Gastrocnemius medialis (tissue), 4 donors: Measurements from ENCODE around the gene MVB12A.

Source experiments
- POLR2A ChIP-seq, 2 donors: fragments of 450-650 bp; IDR thresholded peaks; one replicate each; pipeline ENCODE4 v1.6.1; 2017; ENCODE audit warnings: antibody characterized with exemption in 2 of 2, mild to moderate bottlenecking in 2 of 2, moderate library complexity in 2 of 2
- TF ChIP-seq, protein P1 (sequence below), 5 experiments: fragments of 450-650 bp in 3 of 5; fragments of 200-600 bp in 2 of 5; sonication (generic) in 2 of 5; IDR thresholded peaks in 4 of 5; conservative IDR thresholded peaks in 1 of 5; 1 replicate in 4 of 5; 2 replicates in 1 of 5; pipeline ENCODE4 v1.5.1; 2016 to 2019; ENCODE audit warnings: antibody characterized with exemption in 5 of 5, mild to moderate bottlenecking in 3 of 5, moderate library complexity in 3 of 5

DNA sequence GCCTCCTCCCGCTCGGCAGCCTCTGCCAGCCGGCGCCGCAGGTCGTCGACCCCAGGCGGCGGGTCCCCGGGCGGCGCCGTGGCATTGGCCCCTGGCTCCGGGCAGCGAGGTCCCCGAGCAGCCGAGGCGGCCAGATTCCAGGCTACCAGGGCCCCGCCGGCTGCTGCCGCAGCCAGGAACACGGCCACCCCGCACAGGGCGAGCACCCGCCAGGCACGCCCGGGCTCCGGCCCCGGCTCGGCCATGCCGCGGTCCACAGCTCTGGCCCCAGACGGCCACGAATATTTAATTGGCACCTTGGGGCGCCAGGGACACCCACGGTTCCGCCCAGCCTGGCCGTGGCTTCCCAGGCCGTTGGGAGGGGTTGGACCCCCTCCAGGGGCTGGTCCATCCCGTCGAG lies 25.9 kb upstream of the MVB12A start, which contains the start of gene CCDC194:
- TF ChIP-seq, protein P1, sequence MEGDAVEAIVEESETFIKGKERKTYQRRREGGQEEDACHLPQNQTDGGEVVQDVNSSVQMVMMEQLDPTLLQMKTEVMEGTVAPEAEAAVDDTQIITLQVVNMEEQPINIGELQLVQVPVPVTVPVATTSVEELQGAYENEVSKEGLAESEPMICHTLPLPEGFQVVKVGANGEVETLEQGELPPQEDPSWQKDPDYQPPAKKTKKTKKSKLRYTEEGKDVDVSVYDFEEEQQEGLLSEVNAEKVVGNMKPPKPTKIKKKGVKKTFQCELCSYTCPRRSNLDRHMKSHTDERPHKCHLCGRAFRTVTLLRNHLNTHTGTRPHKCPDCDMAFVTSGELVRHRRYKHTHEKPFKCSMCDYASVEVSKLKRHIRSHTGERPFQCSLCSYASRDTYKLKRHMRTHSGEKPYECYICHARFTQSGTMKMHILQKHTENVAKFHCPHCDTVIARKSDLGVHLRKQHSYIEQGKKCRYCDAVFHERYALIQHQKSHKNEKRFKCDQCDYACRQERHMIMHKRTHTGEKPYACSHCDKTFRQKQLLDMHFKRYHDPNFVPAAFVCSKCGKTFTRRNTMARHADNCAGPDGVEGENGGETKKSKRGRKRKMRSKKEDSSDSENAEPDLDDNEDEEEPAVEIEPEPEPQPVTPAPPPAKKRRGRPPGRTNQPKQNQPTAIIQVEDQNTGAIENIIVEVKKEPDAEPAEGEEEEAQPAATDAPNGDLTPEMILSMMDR (IDR thresholded peaks at IDR 0.05 in 4 of 5, conservative IDR thresholded peaks at IDR 0.05 in 1 of 5), result no peak
- no peak for TF ChIP-seq POLR2A (IDR thresholded peaks at IDR 0.05)
